Nephron progenitor cell (in vitro differentiated cells): ENCODE results near the gene ARMH2.
"Not testable (repeated sequence)": the region's sequence is repeated elsewhere in the genome, so short reads cannot be mapped to it uniquely, and the experiment has no call there.

Experiments
- DNase-seq: peaks from one replicate; pipeline ENCODE4 v3.0.0; 2021
- H3K27ac Mint-ChIP-seq: 2 replicates; pipeline ENCODE4 v1.8.0; 2021; ENCODE audit warnings: mild to moderate bottlenecking, moderate library complexity, mixed read lengths
- H3K27me3 Mint-ChIP-seq: 2 replicates; pipeline ENCODE4 v1.8.0; 2021; ENCODE audit warnings: mild to moderate bottlenecking, low read depth, mixed read lengths; ENCODE audit not compliant: poor library complexity
- H3K36me3 Mint-ChIP-seq: 2 replicates; pipeline ENCODE4 v1.8.0; 2021; ENCODE audit warnings: low read depth, mixed read lengths
- H3K4me1 Mint-ChIP-seq: 2 replicates; pipeline ENCODE4 v1.8.0; 2021; ENCODE audit warnings: mixed read lengths
- H3K4me3 Mint-ChIP-seq: 2 replicates; pipeline ENCODE4 v1.8.0; 2021; ENCODE audit warnings: mild to moderate bottlenecking, moderate library complexity, mixed read lengths
- H3K9me3 Mint-ChIP-seq: 2 replicates; pipeline ENCODE4 v1.8.0; 2021; ENCODE audit warnings: mild to moderate bottlenecking, moderate library complexity, mixed read lengths
- TF ChIP-seq, protein P1 (sequence below): fragments of 200-600 bp; sonication (generic); IDR thresholded peaks from 2 replicates; pipeline ENCODE4 v1.5.0; 2021; ENCODE audit warnings: antibody characterized with exemption

The ARMH2 gene

DNA sequence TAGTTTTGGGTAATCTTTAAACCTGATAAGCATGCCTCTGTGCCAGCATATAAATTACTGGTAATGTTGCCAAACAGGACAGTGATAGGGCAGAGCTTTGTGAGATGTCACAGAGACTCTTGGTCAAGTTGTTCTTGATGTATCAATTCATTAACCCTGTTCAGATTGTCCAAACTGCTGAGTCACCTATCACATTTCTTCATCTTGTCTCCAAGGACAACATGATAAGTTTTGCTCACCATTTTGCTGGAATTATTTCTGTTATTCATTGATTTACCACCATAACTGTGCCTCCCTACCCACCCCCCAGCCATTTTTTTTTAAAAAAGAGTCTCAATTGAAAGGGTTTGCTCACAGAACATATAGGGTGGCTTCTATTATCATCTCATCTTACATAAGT is 43.4 kb downstream of the ARMH2 start:
- TF ChIP-seq, protein P1, sequence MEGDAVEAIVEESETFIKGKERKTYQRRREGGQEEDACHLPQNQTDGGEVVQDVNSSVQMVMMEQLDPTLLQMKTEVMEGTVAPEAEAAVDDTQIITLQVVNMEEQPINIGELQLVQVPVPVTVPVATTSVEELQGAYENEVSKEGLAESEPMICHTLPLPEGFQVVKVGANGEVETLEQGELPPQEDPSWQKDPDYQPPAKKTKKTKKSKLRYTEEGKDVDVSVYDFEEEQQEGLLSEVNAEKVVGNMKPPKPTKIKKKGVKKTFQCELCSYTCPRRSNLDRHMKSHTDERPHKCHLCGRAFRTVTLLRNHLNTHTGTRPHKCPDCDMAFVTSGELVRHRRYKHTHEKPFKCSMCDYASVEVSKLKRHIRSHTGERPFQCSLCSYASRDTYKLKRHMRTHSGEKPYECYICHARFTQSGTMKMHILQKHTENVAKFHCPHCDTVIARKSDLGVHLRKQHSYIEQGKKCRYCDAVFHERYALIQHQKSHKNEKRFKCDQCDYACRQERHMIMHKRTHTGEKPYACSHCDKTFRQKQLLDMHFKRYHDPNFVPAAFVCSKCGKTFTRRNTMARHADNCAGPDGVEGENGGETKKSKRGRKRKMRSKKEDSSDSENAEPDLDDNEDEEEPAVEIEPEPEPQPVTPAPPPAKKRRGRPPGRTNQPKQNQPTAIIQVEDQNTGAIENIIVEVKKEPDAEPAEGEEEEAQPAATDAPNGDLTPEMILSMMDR: no peak
- Mint-ChIP-seq H3K27ac (no peak overlapping the region), H3K4me3 (no peak overlapping the region), H3K9me3 (peaks cover 11% of the 10 kb centered on the region), H3K27me3 (peaks cover 9% of the 10 kb centered on the region), H3K4me1 (no peaks in the 10 kb centered on the region), H3K36me3 (no peaks in the 10 kb centered on the region)
- DNase-seq: no peak

DNA sequence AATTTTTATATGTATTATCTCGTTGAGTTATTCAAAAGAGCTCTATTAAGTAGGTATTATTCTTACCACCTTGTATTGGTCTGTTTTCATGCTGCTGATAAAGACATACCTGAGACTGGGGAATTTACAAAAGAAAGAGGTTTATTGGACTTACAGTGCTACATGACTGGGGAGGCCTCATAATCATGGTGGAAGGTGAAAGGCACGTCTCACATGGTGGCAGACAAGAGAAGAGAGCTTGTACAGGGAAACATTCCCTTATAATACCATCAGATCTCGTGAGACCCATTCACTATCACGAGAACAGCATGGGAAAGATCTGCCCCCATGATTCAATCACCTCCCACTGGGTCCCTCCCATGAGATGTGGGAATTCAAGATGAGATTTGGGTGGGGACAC is 44.3 kb downstream of the ARMH2 start:
- not testable (repeated sequence) for H3K27ac Mint-ChIP-seq, H3K27me3 Mint-ChIP-seq, H3K36me3 Mint-ChIP-seq, DNase-seq, H3K4me3 Mint-ChIP-seq, H3K4me1 Mint-ChIP-seq
- peaks cover 11% of the 10 kb centered on the region for H3K9me3 Mint-ChIP-seq

GRCh38 chr6:24753545-24753944 is 45.2 kb downstream of the ARMH2 start:
- TF ChIP-seq, protein P1: no peak
- DNase-seq: no peak

GRCh38 chr6:24752917-24753492 is 45.7 kb downstream of the ARMH2 start:
- H3K4me3 Mint-ChIP-seq: no peak overlapping the region
- H3K27ac Mint-ChIP-seq: no peak overlapping the region
- no peaks in the 10 kb centered on the region for H3K36me3 Mint-ChIP-seq
- DNase-seq: no peak
- peaks cover 9% of the 10 kb centered on the region for H3K27me3 Mint-ChIP-seq
- H3K4me1 Mint-ChIP-seq: no peaks in the 10 kb centered on the region
- H3K9me3 Mint-ChIP-seq: peaks cover 11% of the 10 kb centered on the region
- TF ChIP-seq, protein P1: no peak

More at GRCh38 chr6:24753545-24753944, 45.2 kb downstream of the ARMH2 start:
- Mint-ChIP-seq H3K9me3 (peaks cover 11% of the 10 kb centered on the region), H3K4me1 (no peaks in the 10 kb centered on the region), H3K4me3 (no peak overlapping the region), H3K27me3 (peaks cover 9% of the 10 kb centered on the region), H3K36me3 (no peaks in the 10 kb centered on the region), H3K27ac (no peak overlapping the region)

- DNase-seq: no peak
- Mint-ChIP-seq H3K36me3 (no peaks in the 10 kb centered on the region), H3K27ac (peak overlapping the region; percentile 2), H3K9me3 (peaks cover 11% of the 10 kb centered on the region), H3K27me3 (peaks cover 9% of the 10 kb centered on the region), H3K4me1 (no peaks in the 10 kb centered on the region), H3K4me3 (no peak overlapping the region)
- TF ChIP-seq, protein P1: no peak
Measured at GRCh38 chr6:24752503-24752902, 46.2 kb downstream of the ARMH2 start.

- peaks cover 11% of the 10 kb centered on the region for H3K9me3 Mint-ChIP-seq
- not testable (repeated sequence) for H3K27me3 Mint-ChIP-seq, DNase-seq, H3K4me3 Mint-ChIP-seq, H3K27ac Mint-ChIP-seq, H3K4me1 Mint-ChIP-seq, H3K36me3 Mint-ChIP-seq
Measured at GRCh38 chr6:24750878-24751277, 47.8 kb downstream of the ARMH2 start.

DNA sequence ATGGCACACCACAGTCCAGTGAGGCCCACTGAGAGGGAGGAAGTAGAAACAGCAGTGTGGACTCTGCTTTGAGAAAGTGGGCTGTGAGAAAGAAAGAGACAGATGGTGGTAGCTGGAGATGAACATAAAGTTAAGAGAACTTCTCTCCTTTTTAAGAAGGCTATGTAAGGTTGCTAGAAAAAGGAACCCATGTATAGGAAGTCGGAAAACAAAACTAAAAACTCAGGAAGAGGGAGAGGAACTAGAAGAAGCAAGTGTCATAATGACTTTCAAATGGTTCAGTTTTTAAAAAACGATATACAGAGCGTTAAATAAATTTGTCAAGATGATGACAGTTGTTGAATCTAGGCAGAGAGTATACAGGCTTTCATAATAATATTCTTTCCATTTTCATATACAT is 49.4 kb downstream of the ARMH2 start:
- Mint-ChIP-seq H3K9me3 (peaks cover 9% of the 10 kb centered on the region), H3K4me3 (no peak overlapping the region), H3K27ac (no peak overlapping the region), H3K36me3 (no peaks in the 10 kb centered on the region), H3K27me3 (peaks cover 13% of the 10 kb centered on the region), H3K4me1 (no peaks in the 10 kb centered on the region)
- TF ChIP-seq, protein P1: no peak
- DNase-seq: no peak
